SW480 (cell line): ENCODE data around the gene DLST.

Source experiments
- DNase-seq: peaks from one replicate; pipeline ENCODE4 v3.0.0-alpha.2; 2016; ENCODE audit warnings: low spot score

Gene DLST

DNA sequence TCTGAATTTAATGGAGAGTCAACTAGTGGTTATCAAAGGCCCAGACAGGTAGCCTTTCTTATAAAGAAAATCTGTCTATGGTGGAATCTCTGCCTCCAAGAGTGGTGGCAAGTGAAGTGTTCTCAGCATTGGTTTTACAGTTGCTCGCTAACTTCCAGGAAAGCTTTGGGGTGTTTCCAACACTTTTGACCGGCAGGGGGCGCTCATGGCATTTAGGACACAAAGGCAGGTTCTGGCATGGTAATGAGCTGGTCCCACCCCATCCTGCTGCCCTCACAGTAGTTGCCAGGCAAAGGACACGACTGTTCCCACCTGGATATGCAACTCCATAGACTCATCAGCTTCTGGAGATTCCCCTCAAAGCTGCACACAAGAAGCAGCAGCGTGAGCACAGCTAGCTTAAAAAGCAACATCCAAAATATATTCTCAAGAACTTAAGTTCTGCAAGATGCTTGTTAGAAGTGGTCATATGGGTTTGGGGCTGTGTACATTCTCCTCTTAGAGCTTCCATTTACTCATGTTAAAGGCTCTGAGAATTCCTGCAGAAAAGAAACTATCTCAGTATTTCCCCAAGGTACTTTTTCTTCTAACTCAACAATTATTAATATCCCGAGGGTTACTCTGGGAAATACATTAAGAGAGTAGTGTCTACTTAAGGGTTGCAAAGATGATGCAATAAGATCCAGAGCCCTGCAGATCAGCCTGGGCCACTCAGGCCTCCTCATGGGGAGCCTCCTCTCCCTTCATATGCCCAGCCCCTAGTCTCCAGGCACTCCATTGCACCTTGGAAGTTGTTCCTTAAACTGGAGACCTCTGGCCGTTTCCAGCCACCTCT lies 20.6 kb upstream of the DLST start:
- peak; percentile 86 for DNase-seq

DNA sequence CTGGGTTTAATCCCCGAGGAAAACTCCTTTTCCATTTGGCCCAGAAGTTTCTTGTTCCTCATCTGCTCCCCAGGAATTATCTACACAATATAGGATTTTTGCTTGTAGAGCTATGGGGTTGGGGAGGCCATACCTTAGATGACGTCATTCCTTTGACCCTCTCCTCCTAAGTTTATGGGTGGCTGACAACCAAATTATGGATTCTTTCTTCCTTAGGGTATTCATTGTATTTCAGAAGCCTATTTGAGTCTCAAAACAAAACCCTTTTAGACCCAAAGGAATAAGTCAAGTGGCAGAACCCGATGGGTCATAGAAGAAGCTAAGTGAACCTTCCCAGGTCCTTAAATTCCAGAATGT lies 20.0 kb upstream of the DLST start:
- no peak for DNase-seq

DNA sequence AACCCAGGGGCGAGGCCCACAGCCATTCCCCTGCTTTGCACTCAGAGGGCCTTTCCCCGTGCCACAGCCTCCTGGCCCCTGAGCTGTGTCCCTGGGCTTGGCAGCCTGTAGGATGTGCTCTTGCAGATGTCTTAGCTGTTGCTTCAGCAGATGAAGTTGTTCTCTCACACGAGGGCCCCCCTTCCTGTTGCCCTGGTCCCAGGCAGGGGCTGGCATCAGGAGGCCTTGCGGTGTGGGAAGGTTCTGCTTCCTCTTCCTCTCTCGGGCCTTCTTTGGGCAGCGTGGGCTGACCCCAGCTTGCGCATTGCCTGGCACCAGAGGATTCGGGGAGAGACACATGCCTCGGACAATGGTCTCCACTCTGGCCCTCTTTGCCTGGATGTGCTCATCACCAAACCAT lies 18.4 kb upstream of the DLST start:
- DNase-seq, result no peak

DNA sequence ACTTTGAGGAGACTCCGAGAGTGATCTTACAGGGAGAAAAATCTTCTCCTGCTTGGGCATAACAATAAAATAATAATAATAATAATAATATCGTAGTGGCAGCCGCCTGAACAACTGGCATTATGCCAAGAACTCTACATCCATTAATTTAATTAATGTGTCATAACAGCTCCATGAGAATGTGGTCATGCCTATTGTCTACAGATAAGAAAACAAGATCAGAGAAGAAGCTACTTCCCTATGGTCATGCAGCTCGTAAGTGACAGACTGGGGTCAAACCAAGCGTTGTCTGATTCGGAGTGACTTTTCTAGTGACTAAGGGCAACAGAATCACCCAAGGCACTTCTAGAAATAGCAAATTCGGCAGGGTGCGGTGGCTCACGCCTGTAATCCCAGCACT lies 17.5 kb upstream of the DLST start:
- DNase-seq, result no peak

DNA sequence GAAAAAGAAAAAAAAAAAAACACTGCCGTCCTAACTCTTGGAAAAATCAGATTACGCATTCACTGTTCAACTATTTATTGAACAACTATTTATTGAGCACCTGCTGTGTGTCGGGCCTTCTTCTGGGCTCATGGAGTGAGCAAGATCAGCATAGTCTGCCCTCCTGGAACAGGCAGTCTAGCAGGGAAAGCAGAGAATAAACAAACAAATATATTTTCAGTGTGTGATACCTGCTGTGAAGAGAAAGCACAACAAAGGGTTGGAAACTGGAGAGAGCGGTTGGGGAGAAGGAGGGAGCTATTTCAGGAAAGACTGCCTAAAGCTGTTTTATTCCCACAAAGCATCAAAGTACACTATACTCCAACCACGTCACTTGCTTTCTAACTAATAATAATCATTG lies 16.6 kb upstream of the DLST start:
- DNase-seq, result no peak

DNA sequence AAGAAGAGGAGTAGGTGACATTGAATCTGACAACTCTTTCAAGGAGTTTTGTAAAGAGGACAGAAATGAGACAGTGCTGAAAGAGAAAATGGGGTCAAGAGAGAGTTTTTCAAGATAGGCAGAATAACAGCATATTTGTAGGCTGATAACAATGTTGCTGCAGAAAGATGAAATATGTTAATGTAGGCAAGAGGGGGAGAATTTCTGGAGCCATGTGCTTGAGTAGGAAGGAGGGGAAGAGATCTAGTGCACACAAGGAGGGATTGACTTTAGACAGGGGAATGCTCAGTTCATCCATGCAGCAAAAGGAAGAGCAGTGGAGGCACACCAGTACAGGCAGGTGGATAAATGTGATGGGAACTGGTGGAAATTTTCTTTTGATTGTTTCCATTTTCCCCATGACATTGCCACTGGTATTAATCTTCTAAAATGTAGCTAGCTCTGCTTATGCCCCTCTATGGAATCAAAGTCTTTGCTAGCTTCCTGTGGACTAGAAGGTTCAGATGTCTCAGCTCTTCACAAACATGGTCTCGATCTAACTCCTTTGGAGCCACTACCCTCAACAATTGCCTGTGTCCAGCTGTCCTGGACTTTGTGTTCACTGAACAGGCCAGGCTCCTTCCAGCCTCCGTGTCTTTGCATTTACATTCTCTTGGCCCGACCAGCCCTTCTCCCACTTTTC lies 14.9 kb upstream of the DLST start:
- DNase-seq, result no peak

DNA sequence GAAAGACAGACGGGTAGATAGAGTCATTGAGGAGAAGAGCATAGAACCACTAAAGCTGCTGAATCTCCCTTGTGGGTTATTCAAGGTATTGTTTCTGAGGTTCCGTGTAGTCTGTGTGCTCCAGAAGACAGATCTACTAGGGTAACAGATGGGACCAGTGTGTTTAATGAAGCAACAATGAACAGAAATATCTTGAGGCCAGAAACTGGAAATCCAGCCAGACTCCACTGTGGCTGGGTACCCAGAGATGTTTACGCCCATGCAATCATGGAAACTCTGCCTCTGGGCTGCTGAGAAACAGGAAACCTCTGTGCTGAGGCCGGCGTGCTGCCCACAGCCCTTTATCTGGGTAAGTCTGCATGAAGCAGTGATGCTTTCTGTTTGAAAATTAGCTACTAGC lies 14.0 kb upstream of the DLST start:
- DNase-seq, result no peak

DNA sequence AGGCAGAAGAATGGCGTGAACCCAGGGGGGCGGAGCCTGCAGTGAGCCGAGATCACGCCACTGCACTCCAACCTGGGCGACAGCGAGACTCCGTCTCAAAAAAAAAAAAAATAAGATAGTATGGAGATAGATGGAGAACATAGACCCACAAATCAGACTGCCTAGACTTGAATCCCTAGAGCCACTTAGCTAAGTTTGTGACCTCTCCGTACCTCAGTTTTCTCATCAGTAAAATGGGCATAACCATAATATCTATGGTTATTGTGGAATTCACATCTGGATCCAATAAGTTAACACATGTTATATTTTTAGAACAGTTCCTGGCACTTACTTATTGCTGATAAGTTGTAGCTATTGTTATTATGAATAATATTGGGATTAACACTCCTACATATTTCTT lies 13.0 kb upstream of the DLST start:
- DNase-seq, result no peak

DNA sequence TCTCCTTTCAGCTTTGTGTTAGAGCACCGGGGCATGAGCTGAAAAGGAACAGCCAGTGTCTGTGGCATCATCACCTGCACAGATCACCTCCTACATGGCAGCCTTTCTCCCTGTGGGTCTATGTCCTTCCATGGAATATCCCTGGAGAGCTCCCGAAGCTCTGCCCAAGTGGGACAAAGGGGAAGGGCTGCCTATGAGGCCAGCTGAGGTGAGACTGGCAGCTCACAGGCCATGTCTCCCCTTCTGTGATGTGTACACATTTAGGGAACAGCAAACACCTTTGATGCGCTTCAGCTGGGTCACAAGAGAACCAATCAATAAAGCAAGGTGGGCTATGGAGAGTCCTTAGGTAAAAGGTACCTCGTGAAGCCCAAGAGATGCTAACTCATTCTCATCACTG lies 9.9 kb upstream of the DLST start:
- no peak for DNase-seq

DNA sequence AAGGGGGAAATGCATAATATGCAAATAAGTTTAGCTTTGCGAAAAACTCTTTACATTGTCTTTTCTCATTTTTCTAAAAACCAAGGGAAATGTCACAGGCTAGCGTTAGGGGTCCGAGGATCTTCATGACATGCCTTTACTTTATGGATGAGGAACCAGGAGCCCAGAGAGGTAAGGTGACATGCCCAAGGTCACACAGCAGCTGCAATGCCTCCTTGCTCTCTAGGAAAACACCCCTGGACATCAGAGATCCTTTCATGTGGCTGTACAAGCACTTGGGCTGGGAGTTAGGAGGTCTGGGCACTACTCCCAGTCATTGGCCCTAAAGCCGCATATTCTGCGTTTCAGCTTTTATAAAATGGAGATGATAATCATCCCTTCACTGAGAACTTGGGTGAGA lies 6.5 kb upstream of the DLST start:
- no peak for DNase-seq

DNA sequence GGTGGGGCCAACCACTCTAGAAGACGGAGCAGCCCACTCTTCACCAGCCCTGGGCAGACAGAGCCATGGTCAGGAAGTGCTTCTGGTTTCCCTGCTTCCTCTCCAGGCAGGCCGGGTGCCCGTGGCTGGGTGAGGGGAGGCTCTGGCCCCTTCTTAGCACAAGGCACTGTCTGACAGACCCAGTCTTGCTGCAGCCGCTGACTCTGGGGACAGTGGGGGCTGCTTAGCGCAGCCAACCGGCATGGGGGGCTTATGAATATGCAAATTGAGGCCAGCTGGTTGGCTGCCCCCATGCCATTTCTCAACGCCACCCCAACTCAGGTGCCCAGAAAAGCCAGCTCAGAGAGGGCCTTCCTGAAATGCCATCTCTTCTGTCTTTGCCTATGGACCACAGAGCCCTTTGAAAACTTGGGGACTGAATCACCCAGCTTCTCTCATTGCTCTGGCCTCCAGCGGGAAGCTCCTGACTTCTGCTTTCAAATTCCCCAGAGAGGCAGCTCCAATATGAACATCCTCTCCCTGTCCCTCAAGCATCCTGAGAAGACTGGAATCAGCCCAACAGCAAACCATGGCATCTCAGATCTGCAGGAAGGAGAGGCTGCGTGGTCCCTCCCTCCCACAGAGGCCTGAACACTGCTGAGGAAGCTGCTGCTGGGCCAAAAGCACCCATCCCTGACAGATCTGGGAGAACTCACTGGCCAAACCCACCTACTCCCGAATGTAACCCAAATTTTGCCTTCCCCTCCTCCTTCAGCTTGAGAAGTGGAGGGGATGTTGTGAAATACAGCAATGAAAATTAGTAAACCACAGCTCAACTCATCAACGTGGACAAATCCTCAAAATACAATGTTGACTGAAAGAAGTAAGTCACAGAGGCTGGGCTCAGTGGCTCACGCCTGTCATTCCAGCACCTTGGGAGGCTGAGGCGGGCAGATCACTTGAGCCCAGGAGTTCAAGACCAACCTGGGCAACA lies 5.5 kb upstream of the DLST start, which contains the start of gene PROX2:
TSS of gene PROX2 (minus strand) at position 205 of the 973 bp plus-strand sequence. CDS start 12,311 bp downstream, outside the sequence.
- no peak for DNase-seq

DNA sequence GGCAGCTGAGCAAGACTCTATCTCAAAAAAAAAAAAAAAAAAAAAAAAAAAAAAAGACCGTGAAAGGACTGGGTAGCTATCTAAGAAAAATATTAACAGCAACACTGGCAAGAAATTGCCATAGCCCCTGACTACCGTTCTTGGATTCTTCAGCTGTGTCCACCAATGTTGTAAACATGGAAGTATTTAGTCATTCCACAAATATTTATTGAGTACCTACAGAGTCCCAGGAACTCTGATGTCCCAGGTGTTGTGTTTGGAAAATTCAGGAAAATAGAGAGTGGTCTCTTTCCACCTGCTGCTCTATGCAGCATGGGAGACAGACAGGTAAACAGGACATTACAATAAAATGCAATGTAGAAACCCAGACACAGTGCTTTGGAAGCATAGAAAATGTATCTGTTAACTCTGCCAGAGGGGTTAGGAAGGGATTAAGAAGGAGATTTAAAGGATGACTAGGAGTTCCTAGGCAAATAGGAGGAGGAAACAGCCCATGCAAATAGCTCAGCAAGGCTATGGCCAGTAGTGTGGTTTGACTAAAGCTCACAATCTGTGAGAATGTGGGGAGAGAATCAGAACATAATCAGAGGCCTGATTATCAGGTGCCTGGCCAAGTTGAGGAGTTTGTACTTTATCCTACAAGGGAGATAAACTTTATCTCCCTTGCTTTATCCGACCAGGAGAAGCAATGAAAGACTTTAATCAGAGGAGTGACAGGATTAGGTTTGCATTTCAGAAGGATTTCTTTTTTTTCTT lies 2.1 kb upstream of the DLST start:
- no peak for DNase-seq

DNA sequence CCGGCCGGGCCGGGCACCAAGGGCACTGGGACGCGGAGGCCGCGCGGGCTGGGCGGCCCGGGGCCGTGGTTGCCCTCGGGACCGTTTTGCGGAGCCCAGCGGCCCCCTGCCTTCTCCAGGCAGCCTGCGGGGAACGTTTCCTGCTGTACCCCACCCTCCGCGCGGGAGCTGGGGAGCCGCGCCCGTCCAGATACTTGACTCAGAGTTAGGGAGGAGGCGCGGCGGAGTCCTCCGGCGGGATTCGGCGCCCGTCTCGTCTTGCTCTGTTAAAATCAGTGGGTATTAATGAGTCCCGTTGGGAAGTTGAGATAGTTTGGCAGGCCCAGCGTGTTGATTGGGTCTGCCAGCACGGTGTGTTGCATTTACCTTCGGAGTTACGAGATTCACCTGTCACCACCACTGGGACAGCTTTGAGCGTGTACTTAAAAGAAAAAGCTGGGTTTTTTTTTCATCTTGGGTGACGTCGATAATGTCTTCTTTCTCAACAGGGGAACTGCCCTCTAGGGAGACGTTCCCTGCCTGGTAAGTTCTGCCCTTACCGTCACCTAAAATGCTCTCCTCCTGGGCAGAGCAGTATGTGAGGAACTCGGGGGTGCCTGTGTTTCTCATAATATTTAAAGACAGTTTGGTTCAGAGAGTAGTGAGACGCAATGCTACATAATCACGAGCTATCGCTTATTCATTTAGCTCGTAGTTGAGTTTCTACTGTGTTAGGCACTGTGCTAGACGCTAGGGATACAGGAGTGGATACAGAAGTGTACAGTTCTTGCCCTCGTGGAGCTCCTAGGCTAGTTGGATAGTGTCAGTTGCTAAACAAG lies 596 bp downstream of the DLST start:
- DNase-seq, result peak; percentile 57

DNA sequence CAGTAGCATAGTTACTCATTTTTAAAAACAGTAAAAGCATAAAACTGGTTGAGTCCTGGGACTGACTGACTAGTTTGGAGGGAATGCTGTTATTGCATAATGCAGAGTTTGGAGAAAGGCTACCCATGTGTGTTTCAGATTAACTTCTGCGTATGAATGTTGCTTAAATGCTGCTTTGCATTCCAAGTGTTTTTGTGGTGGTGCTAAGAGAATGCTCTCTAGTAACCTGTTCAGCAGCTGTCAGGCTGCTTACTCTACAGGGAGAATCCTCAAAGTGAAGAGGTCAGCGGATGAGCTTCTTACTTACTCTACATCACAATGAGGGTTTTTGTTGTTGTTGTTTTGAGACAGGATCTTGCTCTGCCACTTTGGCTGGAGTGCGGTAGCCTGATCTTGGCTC lies 4.3 kb downstream of the DLST start:
- DNase-seq, result no peak

DNA sequence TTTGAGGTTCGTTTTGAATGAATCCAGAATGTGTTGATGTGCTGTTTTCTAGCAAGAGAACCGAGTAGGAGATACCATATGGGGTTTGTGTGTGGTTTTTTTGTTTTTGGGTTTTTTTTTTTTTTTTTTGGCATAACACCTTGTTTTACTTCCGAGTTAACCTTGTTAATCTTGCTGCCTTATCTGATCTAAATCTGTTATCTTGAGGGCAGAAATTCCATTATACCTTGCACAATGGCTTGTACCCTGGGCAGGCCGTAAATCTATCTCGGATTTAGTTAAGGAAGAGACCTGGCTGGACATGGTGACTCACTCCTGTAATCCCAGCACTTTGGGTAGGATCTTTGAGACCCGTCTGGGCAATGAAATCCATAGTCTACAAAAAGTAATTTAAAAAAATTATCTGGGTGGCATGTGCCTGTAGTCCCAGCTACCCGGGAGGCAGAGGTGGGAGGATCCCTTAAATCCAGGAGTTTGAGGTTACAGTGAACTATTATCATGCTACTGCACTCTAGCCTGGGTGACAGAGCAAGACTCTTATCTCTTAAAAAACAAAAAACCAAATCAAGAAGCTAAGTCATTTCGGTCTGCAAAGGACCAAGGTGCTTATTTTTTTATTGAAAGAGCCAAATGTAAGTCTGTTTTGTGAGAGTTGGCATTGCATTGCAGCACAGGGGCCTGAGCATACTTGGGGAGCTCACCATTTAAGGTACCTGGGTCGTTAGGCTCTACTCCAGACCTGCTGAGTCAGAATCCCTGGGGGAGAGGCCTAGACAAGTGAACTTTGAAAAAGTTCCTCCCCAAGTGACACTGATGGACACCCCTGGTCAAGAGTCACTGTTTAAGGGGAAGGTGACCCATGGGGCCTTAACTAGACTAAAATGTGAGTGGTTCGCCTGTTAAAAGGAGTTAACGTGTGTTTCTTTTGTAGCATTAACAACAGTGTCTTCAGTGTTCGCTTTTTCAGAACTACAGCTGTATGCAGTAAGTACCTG lies 6.7 kb downstream of the DLST start:
- DNase-seq, result no peak

DNA sequence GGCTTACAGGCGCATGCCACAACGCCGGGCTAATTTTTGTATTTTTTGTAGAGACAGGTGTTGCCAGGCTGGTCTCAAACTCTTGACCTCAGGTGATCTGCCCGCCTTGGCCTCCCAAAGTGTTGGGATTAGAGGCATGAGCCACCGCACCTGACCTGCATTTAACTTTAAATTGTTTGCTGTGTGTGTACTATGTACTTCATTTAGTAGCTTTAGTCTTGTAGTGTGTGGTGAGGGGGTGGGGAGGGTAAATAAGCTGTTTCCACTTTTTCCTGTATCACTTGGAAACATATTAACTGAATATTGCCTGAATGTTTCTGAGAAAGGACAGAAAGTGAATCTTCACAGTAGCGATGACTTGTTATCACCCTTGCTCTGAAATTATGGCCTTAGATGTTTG lies 8.5 kb downstream of the DLST start:
- no peak for DNase-seq

DNA sequence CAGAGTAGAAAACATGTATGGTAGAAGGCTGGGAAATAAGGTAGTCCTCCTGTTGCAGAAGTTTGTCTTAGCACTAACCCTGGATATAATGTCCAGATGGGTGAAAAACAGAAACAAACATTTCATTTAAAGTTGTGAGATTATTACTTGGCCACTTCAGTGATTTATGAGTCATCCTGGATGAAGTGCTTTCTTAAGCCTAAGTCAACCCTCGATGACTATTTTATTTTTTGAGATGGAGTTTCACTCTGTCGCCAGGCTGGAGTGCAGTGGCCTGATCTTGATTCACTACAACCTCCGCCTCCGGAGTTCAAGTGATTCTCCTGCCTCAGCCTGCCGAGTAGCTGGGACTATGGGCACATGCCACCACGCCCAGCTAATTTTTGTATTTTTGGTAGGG lies 10.2 kb downstream of the DLST start:
- DNase-seq, result no peak

DNA sequence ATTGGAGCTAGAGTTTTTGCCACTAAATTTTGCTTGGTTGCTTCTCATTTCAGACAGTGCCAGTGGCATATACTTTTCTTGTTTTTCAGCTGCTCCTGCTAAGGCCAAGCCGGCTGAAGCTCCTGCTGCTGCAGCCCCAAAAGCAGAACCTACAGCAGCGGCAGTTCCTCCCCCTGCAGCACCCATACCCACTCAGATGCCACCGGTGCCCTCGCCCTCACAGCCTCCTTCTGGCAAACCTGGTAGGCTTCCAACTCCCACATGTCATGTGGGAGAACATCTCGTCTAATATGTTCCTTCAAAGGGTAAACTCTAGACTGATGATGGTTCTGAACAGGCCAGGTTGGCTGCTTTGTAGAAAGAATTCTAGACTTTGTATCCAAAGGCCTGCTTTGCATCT lies 11.0 kb downstream of the DLST start:
- no peak for DNase-seq

DNA sequence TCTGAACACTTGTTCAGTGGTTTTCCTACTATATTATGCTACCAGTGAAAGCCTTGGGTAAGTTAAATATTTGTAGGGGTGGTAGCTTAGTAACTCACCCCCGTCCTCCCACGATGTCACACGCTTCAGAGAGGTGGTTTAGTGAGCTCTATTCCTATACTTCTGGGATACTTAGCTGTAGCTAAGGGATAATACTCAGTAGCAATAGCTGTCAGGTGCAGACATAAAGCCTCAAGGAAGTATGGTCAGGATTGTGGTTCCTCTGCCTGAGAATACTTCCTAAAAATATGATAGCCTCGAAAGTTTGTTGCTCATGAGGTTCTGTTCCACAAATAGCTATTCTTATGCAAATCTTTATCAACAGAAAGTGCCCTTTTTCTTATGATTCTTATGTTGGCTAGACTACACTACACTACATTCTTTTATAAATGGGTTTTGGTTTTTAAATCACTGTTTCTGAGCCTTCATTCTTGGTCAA lies 11.9 kb downstream of the DLST start:
- DNase-seq, result no peak

DNA sequence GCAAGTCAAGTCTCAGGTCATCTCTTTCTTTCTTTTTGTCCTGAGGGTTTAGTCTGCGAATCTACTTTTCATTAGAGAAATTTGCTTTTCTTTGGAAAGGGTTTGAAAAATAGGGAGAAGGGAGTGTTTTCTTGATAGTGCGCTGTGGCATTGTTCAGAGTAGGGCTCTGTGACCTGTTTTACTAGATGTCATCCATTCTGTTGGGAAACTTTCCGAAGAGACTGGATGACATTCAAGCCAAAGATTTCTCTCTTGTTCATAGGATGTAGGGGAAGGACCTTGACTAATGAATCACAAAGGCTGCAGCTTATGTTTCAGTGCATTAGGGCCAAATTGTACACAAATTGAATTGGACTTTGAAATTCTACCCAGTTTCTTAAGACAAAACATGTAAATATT lies 14.7 kb downstream of the DLST start:
- DNase-seq, result no peak
